Skeletal muscle tissue (tissue), 4 donors: ENCODE results near the gene PDE4D. TPM values are rescaled to one million over a fixed set of nuclear protein-coding genes. Genes with fewer than 3 reads are reported as not detected.

Experiments
- H3K27ac ChIP-seq: one replicate; pipeline ENCODE4 v1.7.0; 2013; ENCODE audit warnings: mild to moderate bottlenecking, low read depth, low read length, inconsistent platforms
- H3K27me3 ChIP-seq, 3 donors: one replicate each; pipeline ENCODE4 v1.7.0; 2013; ENCODE audit warnings: low read length in 3 of 3; ENCODE audit not compliant: control insufficient read depth in 3 of 3, insufficient read depth in 3 of 3
- H3K36me3 ChIP-seq, 3 donors: one replicate each; pipeline ENCODE4 v1.7.0; 2013; ENCODE audit warnings: low read length in 3 of 3; ENCODE audit not compliant: control insufficient read depth in 3 of 3, insufficient read depth in 3 of 3
- H3K4me1 ChIP-seq, 3 donors: one replicate each; pipeline ENCODE4 v1.7.0; 2013; ENCODE audit warnings: low read length in 3 of 3, mild to moderate bottlenecking in 3 of 3; ENCODE audit not compliant: control insufficient read depth in 3 of 3, insufficient read depth in 3 of 3
- H3K4me3 ChIP-seq, 3 donors: one replicate each; pipeline ENCODE4 v1.7.0; 2013; ENCODE audit warnings: low read length in 3 of 3
- H3K9ac ChIP-seq, 3 donors: one replicate each; pipeline ENCODE4 v1.7.0; 2013; ENCODE audit warnings: low read length in 3 of 3, mild to moderate bottlenecking in 3 of 3, moderate library complexity in 2 of 3, low read depth in 1 of 3
- H3K9me3 ChIP-seq, 3 donors: one replicate each; pipeline ENCODE4 v1.7.0; 2013; ENCODE audit warnings: low read length in 3 of 3; ENCODE audit not compliant: control insufficient read depth in 3 of 3
- total RNA-seq: library from RNA; depleted of rRNA; stranded (reverse); fragments of >200 nt; gene quantifications from one replicate; pipeline ENCODE4 v1.2.3, GENCODE V29; 2014
- donor health status: Osteomylitis.

PDE4D gene
- total RNA-seq, 1 donor from 2014 or later, result 59.0 TPM

GRCh38 chr5:59151162-59151889 is 742.2 kb downstream of the PDE4D start:
- Histone ChIP-seq H3K9ac (no peak overlapping the region), H3K36me3 (no peaks in the 10 kb centered on the region), H3K27me3 (no peaks in the 10 kb centered on the region), H3K4me1 (peaks cover 0 to 38% (median 5%) of the 10 kb centered on the region in 3 donors), H3K9me3 (no peaks in the 10 kb centered on the region), H3K4me3 (no peak overlapping the region), H3K27ac (peak overlapping the region; percentile 19)

GRCh38 chr5:59149827-59150226 is 743.7 kb downstream of the PDE4D start:
- Histone ChIP-seq H3K9me3 (no peaks in the 10 kb centered on the region), H3K36me3 (no peaks in the 10 kb centered on the region), H3K9ac (no peak overlapping the region), H3K27me3 (no peaks in the 10 kb centered on the region), H3K4me1 (peaks cover 0 to 38% (median 5%) of the 10 kb centered on the region in 3 donors), H3K27ac (peak overlapping the region; percentile 53), H3K4me3 (no peak overlapping the region)

GRCh38 chr5:59149271-59149670 is 744.3 kb downstream of the PDE4D start:
- H3K4me1 ChIP-seq, result peaks cover 1 to 38% (median 8%) of the 10 kb centered on the region in 3 donors
- H3K4me3 ChIP-seq, result no peak overlapping the region
- peak overlapping the region; percentile 53 for H3K27ac ChIP-seq
- H3K27me3 ChIP-seq, result no peaks in the 10 kb centered on the region
- no peaks in the 10 kb centered on the region for H3K9me3 ChIP-seq
- no peak overlapping the region for H3K9ac ChIP-seq
- no peaks in the 10 kb centered on the region for H3K36me3 ChIP-seq

GRCh38 chr5:59146729-59147128 is 746.8 kb downstream of the PDE4D start:
- Histone ChIP-seq H3K4me3 (no peak overlapping the region), H3K27ac (no peak overlapping the region), H3K9ac (no peak overlapping the region), H3K36me3 (no peaks in the 10 kb centered on the region), H3K4me1 (peaks cover 5 to 28% (median 15%) of the 10 kb centered on the region in 3 donors), H3K27me3 (no peaks in the 10 kb centered on the region), H3K9me3 (no peaks in the 10 kb centered on the region)

GRCh38 chr5:59143926-59144333 is 749.6 kb downstream of the PDE4D start:
- Histone ChIP-seq H3K9ac (peak overlapping the region in 1 of 3 donors; percentile 34), H3K27ac (peak overlapping the region; percentile 81), H3K4me1 (peaks cover 15 to 26% (median 21%) of the 10 kb centered on the region in 3 donors), H3K27me3 (no peaks in the 10 kb centered on the region), H3K4me3 (peak overlapping the region in 2 of 3 donors; percentile 35 to 45), H3K9me3 (no peaks in the 10 kb centered on the region), H3K36me3 (no peaks in the 10 kb centered on the region)

- H3K9ac ChIP-seq, result no peak overlapping the region
- H3K4me1 ChIP-seq, result peaks cover 17 to 26% (median 21%) of the 10 kb centered on the region in 3 donors
- H3K9me3 ChIP-seq, result no peaks in the 10 kb centered on the region
- H3K4me3 ChIP-seq, result no peak overlapping the region
- no peaks in the 10 kb centered on the region for H3K36me3 ChIP-seq
- H3K27me3 ChIP-seq, result no peaks in the 10 kb centered on the region
- peak overlapping the region; percentile 81 for H3K27ac ChIP-seq
These were observed 750.6 kb downstream of the PDE4D start for GRCh38 chr5:59142927-59143326.

GRCh38 chr5:59142138-59142537 is 751.4 kb downstream of the PDE4D start:
- H3K4me3 ChIP-seq, result no peak overlapping the region
- H3K4me1 ChIP-seq, result peaks cover 17 to 26% (median 24%) of the 10 kb centered on the region in 3 donors
- no peaks in the 10 kb centered on the region for H3K36me3 ChIP-seq
- H3K9me3 ChIP-seq, result no peaks in the 10 kb centered on the region
- H3K9ac ChIP-seq, result no peak overlapping the region
- H3K27me3 ChIP-seq, result no peaks in the 10 kb centered on the region
- H3K27ac ChIP-seq, result peak overlapping the region; percentile 71

GRCh38 chr5:59140133-59140532 is 753.4 kb downstream of the PDE4D start:
- H3K4me3 ChIP-seq, result no peak overlapping the region
- H3K9me3 ChIP-seq, result no peaks in the 10 kb centered on the region
- H3K9ac ChIP-seq, result no peak overlapping the region
- H3K4me1 ChIP-seq, result peaks cover 22 to 29% (median 28%) of the 10 kb centered on the region in 3 donors
- H3K36me3 ChIP-seq, result no peaks in the 10 kb centered on the region
- H3K27me3 ChIP-seq, result no peaks in the 10 kb centered on the region
- peak overlapping the region; percentile 71 for H3K27ac ChIP-seq

GRCh38 chr5:59139695-59140094 is 753.8 kb downstream of the PDE4D start:
- H3K9me3 ChIP-seq, result no peaks in the 10 kb centered on the region
- H3K27me3 ChIP-seq, result no peaks in the 10 kb centered on the region
- H3K9ac ChIP-seq, result no peak overlapping the region
- H3K4me1 ChIP-seq, result peaks cover 25 to 29% (median 28%) of the 10 kb centered on the region in 3 donors
- peak overlapping the region; percentile 71 for H3K27ac ChIP-seq
- no peaks in the 10 kb centered on the region for H3K36me3 ChIP-seq
- no peak overlapping the region for H3K4me3 ChIP-seq

- Histone ChIP-seq H3K36me3 (no peaks in the 10 kb centered on the region), H3K4me3 (no peak overlapping the region), H3K9ac (no peak overlapping the region), H3K27ac (peak overlapping the region; percentile 71), H3K27me3 (no peaks in the 10 kb centered on the region), H3K9me3 (no peaks in the 10 kb centered on the region), H3K4me1 (peaks cover 24 to 25% (median 24%) of the 10 kb centered on the region in 3 donors)
These were observed 755.0 kb downstream of the PDE4D start for GRCh38 chr5:59138509-59138908.
